OCI-M2 (cell line): ENCODE data around the gene TBC1D2B.
"Not testable (repeated sequence)": the region's sequence is repeated elsewhere in the genome, so short reads cannot be mapped to it uniquely, and the experiment has no call there.

Experiments
- DNase-seq: peaks from one replicate; lab custom pipeline; 2025; ENCODE audit not compliant: unreplicated experiment; lab: John Stamatoyannopoulos, UW

Gene TBC1D2B

GRCh38 chr15:78004919-78005634, 72.4 kb downstream of the TBC1D2B start:
- no peak for DNase-seq

- no peak for DNase-seq
Observed at GRCh38 chr15:78004222-78004727, 73.2 kb downstream of the TBC1D2B start.

- no peak for DNase-seq
Observed at GRCh38 chr15:78003539-78004008, 73.9 kb downstream of the TBC1D2B start.

- no peak for DNase-seq
Observed at GRCh38 chr15:78002996-78003395, 74.5 kb downstream of the TBC1D2B start.

GRCh38 chr15:78001656-78002055, 75.9 kb downstream of the TBC1D2B start:
- no peak for DNase-seq

- no peak for DNase-seq
Observed at GRCh38 chr15:78000927-78001249, 76.6 kb downstream of the TBC1D2B start.

- no peak for DNase-seq
Observed at GRCh38 chr15:78000091-78000926, 77.2 kb downstream of the TBC1D2B start.

GRCh38 chr15:77999486-77999885, 78.0 kb downstream of the TBC1D2B start:
- no peak for DNase-seq

- no peak for DNase-seq
Observed at GRCh38 chr15:77998592-77998991, 78.9 kb downstream of the TBC1D2B start.

GRCh38 chr15:77997761-77998554, 79.6 kb downstream of the TBC1D2B start:
- DNase-seq, result not testable (repeated sequence)

GRCh38 chr15:77997221-77997620, 80.3 kb downstream of the TBC1D2B start:
- DNase-seq, result not testable (repeated sequence)

GRCh38 chr15:77996713-77997171, 80.8 kb downstream of the TBC1D2B start:
- not testable (repeated sequence) for DNase-seq

GRCh38 chr15:77996226-77996625, 81.3 kb downstream of the TBC1D2B start:
- not testable (repeated sequence) for DNase-seq

- not testable (repeated sequence) for DNase-seq
Observed at GRCh38 chr15:77995537-77995918, 82.0 kb downstream of the TBC1D2B start.

GRCh38 chr15:77994893-77995536, 82.5 kb downstream of the TBC1D2B start:
- not testable (repeated sequence) for DNase-seq

- not testable (repeated sequence) for DNase-seq
Observed at GRCh38 chr15:77993970-77994693, 83.4 kb downstream of the TBC1D2B start.

GRCh38 chr15:77993374-77993911, 84.1 kb downstream of the TBC1D2B start:
- DNase-seq, result no peak

- DNase-seq, result no peak
Observed at GRCh38 chr15:77992356-77993222, 84.9 kb downstream of the TBC1D2B start.
